PC-9 (cell line): ENCODE results near the gene CHST11.

ENCODE experiments used
- CTCF ChIP-seq: fragments of 200-600 bp; sonication (generic); conservative IDR thresholded peaks from 2 replicates; pipeline ENCODE4 v1.6.1; 2017; ENCODE audit warnings: mixed run types, antibody characterized with exemption, mild to moderate bottlenecking, moderate library complexity
- EZH2 ChIP-seq: fragments of 200-600 bp; sonication (generic); IDR thresholded peaks from 2 replicates; pipeline ENCODE4 v1.8.0; 2017; ENCODE audit warnings: antibody characterized with exemption, low read depth

- TF ChIP-seq CTCF, result no peak
- TF ChIP-seq EZH2, result no peak
These were observed 281.1 kb downstream of the CHST11 start for GRCh38 chr12:104737791-104738301.
